ENCODE results near the gene ADAMTSL3. TPM values are rescaled to one million over a fixed set of nuclear protein-coding genes. Genes with fewer than 3 reads are reported as not detected.

ADAMTSL3 gene
- polyA plus RNA-seq, 1 donor from 2014 or later, result 0.51 TPM

- Histone ChIP-seq H3K36me3 (ENCODE audit: insufficient read depth, low read length) (no peaks in the 10 kb centered on the region), H2AFZ (ENCODE audit: low read depth, low read length) (no peak overlapping the region), H4K20me1 (ENCODE audit: insufficient read depth) (no peaks in the 10 kb centered on the region), H3K9me2 (ENCODE audit: insufficient read depth, low read length) (no peaks in the 10 kb centered on the region), H3K9me3 (ENCODE audit: low read length) (no peaks in the 10 kb centered on the region), H3K27me3 (ENCODE audit: insufficient read depth, low read depth, low read length) (no peaks in the 10 kb centered on the region), H3K4me2 (ENCODE audit: low read length) (no peak overlapping the region), H3K79me2 (replicated peaks; ENCODE audit: insufficient read depth, low read length) (no peaks in the 10 kb centered on the region), H3K4me3 (ENCODE audit: low read length) (no peak overlapping the region), H3F3A (ENCODE audit: insufficient read depth, low read length, poor library complexity, severe bottlenecking) (no peaks in the 10 kb centered on the region), H3K27ac (ENCODE audit: low read length) (no peak overlapping the region), H3K9ac (ENCODE audit: low read length) (no peak overlapping the region)
- TF ChIP-seq POLR2AphosphoS5 (IDR thresholded peaks at IDR 0.05) (no peak), SMC3 (conservative IDR thresholded peaks at IDR 0.05; ENCODE audit: poor library complexity) (no peak), EZH2 (IDR thresholded peaks at IDR 0.05; ENCODE audit: borderline replicate concordance, insufficient read depth, low read length, poor library complexity, severe bottlenecking) (no peak), RAD21 (conservative IDR thresholded peaks at IDR 0.05) (no peak), MXI1 (conservative IDR thresholded peaks at IDR 0.05; ENCODE audit: poor library complexity, severe bottlenecking) (no peak), EP300 (conservative IDR thresholded peaks at IDR 0.05; ENCODE audit: poor library complexity, severe bottlenecking) (no peak), REST (IDR thresholded peaks at IDR 0.05; ENCODE audit: borderline replicate concordance) (no peak), TAF1 (IDR thresholded peaks at IDR 0.05; ENCODE audit: low read depth) (no peak), CTCF (IDR thresholded peaks at IDR 0.05; ENCODE audit: poor library complexity, severe bottlenecking) (no peak)
Observed at GRCh38 chr15:83854321-83854720, 200.4 kb downstream of the ADAMTSL3 start.

- Histone ChIP-seq H3K9ac (ENCODE audit: low read length) (no peak overlapping the region), H3K9me3 (ENCODE audit: low read length) (no peaks in the 10 kb centered on the region), H3K27me3 (ENCODE audit: insufficient read depth, low read depth, low read length) (no peaks in the 10 kb centered on the region), H2AFZ (ENCODE audit: low read depth, low read length) (no peak overlapping the region), H3K9me2 (ENCODE audit: insufficient read depth, low read length) (no peaks in the 10 kb centered on the region), H3K36me3 (ENCODE audit: insufficient read depth, low read length) (no peaks in the 10 kb centered on the region), H3K4me3 (ENCODE audit: low read length) (no peak overlapping the region), H3F3A (ENCODE audit: insufficient read depth, low read length, poor library complexity, severe bottlenecking) (no peaks in the 10 kb centered on the region), H4K20me1 (ENCODE audit: insufficient read depth) (no peaks in the 10 kb centered on the region), H3K4me2 (ENCODE audit: low read length) (no peak overlapping the region), H3K79me2 (replicated peaks; ENCODE audit: insufficient read depth, low read length) (no peaks in the 10 kb centered on the region), H3K27ac (ENCODE audit: low read length) (no peak overlapping the region)
- no peak for TF ChIP-seq TAF1 (IDR thresholded peaks at IDR 0.05; ENCODE audit: low read depth)
- no peak for TF ChIP-seq RAD21 (conservative IDR thresholded peaks at IDR 0.05)
- TF ChIP-seq EP300 (conservative IDR thresholded peaks at IDR 0.05; ENCODE audit: poor library complexity, severe bottlenecking), result no peak
- no peak for TF ChIP-seq MXI1 (conservative IDR thresholded peaks at IDR 0.05; ENCODE audit: poor library complexity, severe bottlenecking)
- TF ChIP-seq REST (IDR thresholded peaks at IDR 0.05; ENCODE audit: borderline replicate concordance), result no peak
- TF ChIP-seq EZH2 (IDR thresholded peaks at IDR 0.05; ENCODE audit: borderline replicate concordance, insufficient read depth, low read length, poor library complexity, severe bottlenecking), result no peak
Observed at GRCh38 chr15:83854950-83855707, 201.2 kb downstream of the ADAMTSL3 start.

Data from neural cell (in vitro differentiated cells).